Measurements from ENCODE around the gene AGXT.

The AGXT gene

DNA sequence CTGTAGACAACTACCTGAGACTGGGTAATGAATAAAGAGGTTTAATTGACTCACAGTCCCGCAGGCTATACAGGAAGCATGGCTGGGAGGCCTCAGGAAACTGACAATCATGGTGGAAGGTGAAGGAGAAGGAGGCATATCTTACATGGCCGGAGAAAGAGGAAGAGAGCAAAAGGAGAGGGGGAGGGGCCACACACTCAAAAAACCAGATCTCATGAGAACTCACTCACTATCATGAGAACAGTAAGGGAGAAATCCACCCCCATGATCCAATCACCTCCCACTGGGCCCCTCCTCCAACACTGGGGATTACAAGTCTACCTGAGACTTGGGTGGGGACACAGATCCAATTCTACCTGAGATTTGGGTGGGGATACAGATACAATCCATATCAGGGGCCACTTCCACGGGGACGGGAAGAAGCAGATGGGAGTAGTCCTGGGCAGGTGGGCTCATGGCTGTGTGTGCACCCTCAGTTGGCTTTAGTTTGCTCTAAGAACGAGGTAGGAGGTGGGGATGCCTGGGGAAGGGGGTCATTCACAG is 17.5 kb downstream of the AGXT start:
- TF ChIP-seq, protein P1, sequence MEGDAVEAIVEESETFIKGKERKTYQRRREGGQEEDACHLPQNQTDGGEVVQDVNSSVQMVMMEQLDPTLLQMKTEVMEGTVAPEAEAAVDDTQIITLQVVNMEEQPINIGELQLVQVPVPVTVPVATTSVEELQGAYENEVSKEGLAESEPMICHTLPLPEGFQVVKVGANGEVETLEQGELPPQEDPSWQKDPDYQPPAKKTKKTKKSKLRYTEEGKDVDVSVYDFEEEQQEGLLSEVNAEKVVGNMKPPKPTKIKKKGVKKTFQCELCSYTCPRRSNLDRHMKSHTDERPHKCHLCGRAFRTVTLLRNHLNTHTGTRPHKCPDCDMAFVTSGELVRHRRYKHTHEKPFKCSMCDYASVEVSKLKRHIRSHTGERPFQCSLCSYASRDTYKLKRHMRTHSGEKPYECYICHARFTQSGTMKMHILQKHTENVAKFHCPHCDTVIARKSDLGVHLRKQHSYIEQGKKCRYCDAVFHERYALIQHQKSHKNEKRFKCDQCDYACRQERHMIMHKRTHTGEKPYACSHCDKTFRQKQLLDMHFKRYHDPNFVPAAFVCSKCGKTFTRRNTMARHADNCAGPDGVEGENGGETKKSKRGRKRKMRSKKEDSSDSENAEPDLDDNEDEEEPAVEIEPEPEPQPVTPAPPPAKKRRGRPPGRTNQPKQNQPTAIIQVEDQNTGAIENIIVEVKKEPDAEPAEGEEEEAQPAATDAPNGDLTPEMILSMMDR (IDR thresholded peaks at IDR 0.05; ENCODE audit: unreplicated experiment in 3 of 3): no peak
- Mint-ChIP-seq H3K9me3 (no peaks in the 10 kb centered on the region), H3K4me1 (no peaks in the 10 kb centered on the region), H3K4me3 (no peak overlapping the region), H3K27ac (no peak overlapping the region), H3K36me3 (ENCODE audit: low read depth) (no peaks in the 10 kb centered on the region), H3K27me3 (ENCODE audit: low read depth) (no peaks in the 10 kb centered on the region)

DNA sequence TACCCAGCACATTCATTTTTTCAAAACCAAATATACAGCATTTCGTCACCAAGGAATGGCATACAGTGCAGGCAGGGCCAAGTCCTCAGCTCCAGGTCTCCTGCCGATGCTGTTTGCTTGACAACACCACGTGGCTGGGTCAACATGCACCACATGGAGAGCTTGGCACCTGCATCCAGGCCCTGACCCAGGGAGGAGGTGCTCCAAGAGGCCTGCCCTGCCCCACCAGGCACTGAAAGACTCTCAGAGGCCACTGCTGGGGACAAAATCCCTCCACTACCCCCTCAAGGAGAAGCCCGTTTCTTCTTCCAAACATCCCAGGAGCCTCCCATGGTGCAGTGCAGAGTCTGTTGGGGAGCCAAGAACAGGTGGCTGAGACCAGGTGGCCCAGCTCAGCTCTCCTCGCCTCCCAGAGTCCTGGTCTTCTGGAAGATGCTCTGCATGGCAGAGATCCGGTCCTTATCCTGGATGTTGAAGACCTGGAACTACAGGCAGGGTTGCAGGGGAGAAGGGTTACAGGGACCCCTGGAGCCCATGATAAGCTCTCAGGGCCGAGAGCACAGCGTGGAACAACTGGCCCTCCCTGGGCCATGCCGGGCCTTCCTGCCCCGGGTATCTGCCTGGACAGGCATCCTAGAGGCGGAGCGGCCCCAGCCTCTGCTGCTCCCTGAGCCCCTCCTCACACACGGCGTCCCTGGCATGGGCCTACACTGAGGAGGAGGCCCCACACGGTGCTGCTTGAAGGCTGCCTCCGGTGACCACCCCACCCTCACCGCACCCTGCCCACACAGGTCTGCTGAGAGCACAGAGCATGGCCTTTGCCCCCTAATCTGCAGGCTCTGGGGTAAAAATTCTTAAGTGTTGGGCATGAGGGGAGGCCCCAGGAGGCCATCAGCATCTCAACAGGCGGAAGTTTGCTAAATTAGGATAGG is 18.3 kb downstream of the AGXT start:
- TF ChIP-seq, protein P1 (IDR thresholded peaks at IDR 0.05; ENCODE audit: unreplicated experiment in 3 of 3): no peak
- Mint-ChIP-seq H3K4me1 (no peaks in the 10 kb centered on the region), H3K4me3 (no peak overlapping the region), H3K27me3 (ENCODE audit: low read depth) (no peaks in the 10 kb centered on the region), H3K27ac (no peak overlapping the region), H3K9me3 (no peaks in the 10 kb centered on the region), H3K36me3 (ENCODE audit: low read depth) (no peaks in the 10 kb centered on the region)

DNA sequence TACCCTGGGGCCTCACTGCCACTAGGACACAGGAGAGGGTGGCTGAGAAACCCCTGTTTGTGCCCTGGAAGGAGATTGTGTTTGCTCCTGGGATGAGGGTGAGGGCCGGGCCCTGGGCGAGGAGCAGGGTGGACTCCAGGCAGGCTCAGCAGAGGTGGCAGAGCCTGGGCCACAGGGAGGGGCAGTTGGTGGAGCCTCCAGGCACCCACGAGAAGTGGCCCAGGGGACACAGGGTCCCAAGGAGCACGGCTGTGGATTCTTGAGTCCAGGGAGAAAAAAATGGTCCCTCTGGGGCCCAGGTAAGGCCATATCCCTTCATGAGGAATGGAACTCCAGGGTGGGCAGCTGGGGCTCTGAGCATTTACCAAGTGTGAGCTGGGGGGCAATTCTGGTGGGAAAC is 19.0 kb downstream of the AGXT start:
- H3K4me3 Mint-ChIP-seq: no peak overlapping the region
- H3K9me3 Mint-ChIP-seq: no peaks in the 10 kb centered on the region
- no peaks in the 10 kb centered on the region for H3K4me1 Mint-ChIP-seq
- no peaks in the 10 kb centered on the region for H3K36me3 Mint-ChIP-seq (ENCODE audit: low read depth)
- no peaks in the 10 kb centered on the region for H3K27me3 Mint-ChIP-seq (ENCODE audit: low read depth)
- no peak overlapping the region for H3K27ac Mint-ChIP-seq
- TF ChIP-seq, protein P1 (IDR thresholded peaks at IDR 0.05; ENCODE audit: unreplicated experiment in 3 of 3): no peak

DNA sequence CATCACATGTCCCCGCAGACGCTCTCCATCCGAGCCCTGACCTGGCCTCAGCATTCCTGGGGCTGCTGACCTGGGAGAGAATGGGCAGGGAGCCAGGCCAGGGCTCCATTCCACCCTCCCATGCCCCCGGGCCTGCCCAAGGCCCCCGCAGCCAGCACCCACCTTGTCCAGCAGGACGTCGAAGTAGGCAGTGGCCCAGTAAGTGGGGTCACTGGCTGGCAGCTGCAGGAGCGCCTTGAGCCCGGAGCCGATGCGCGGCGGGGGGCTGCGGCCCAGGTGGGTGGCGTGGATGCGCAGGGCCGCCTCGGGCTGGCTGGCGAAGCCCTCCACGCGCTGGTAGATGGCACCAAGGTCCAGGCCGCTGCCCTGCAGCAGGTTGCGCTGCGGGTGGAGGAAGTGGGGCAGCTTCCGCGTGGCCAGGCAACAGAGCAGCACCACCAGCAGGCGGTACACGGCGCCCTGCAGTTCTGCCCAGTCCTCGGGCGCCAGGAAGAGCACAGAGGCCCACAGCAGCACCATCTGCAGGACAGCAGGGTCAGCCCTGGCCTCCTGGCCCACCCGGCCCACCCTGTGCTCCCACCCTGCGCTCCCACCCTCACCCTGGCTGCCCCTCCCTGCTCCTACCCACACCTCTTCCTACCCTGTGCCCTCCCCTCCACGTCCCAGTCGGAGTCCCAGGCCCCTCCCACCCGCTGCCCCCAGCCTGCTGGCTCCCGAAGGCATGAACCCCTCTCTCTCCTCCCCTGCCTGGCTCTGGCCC is 19.7 kb downstream of the AGXT start:
- no peaks in the 10 kb centered on the region for H3K9me3 Mint-ChIP-seq
- no peak overlapping the region for H3K27ac Mint-ChIP-seq
- TF ChIP-seq, protein P1 (IDR thresholded peaks at IDR 0.05; ENCODE audit: unreplicated experiment in 3 of 3): no peak
- H3K4me3 Mint-ChIP-seq: no peak overlapping the region
- H3K27me3 Mint-ChIP-seq (ENCODE audit: low read depth): no peaks in the 10 kb centered on the region
- no peaks in the 10 kb centered on the region for H3K4me1 Mint-ChIP-seq
- no peaks in the 10 kb centered on the region for H3K36me3 Mint-ChIP-seq (ENCODE audit: low read depth)

DNA sequence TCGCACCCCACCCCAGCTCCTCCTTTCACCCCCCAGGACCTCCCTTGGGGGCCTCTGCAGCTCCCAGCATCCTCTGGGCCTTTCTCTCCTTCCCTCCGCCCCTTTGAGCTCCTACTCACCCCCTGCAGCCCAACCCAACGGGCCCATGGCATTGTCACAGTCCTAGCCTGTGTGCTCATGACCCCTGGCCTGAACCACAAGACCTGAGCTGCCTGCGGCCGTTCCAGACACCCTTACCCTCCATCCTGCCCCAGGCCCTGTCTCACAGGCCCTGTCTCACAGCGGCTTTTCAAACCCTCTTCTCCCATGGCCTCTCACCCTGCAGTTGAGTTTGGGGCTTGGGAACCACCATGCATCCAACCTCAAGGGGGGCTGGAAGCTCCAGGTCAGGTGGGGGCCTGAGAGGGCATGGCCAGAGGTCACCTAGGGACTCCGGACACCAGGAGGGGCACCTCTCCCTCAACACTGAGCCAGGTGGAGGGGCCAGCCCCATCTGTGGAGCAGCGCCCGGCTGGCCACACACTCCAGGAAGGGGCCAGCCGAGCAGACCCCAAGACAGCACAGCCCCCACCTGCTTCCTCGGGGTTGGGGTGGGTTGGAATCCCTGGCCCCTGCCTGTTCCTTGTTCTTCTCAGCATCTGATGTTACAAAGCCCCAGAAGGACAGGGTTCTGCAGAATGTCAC is 20.4 kb downstream of the AGXT start:
- Mint-ChIP-seq H3K4me1 (no peaks in the 10 kb centered on the region), H3K27ac (no peak overlapping the region), H3K4me3 (no peak overlapping the region), H3K27me3 (ENCODE audit: low read depth) (no peaks in the 10 kb centered on the region), H3K36me3 (ENCODE audit: low read depth) (no peaks in the 10 kb centered on the region), H3K9me3 (no peaks in the 10 kb centered on the region)
- TF ChIP-seq, protein P1 (IDR thresholded peaks at IDR 0.05; ENCODE audit: unreplicated experiment in 3 of 3): no peak
